ENCODE data around the gene AK9.

- no peak for TF ChIP-seq CTCF (conservative IDR thresholded peaks at IDR 0.05; ENCODE audit: low read depth, low read length)
- no peak for TF ChIP-seq EZH2 (IDR thresholded peaks at IDR 0.05; ENCODE audit: low read length, unreplicated experiment)
- TF ChIP-seq EZH2phosphoT487 (IDR thresholded peaks at IDR 0.05; ENCODE audit: borderline replicate concordance, low read length) = no peak
These were observed 243.9 kb downstream of the AK9 start for GRCh38 chr6:109447087-109447486.

Data from PC-3 (cell line).